Stimulated activated CD8-positive, alpha-beta memory T cell treated with anti-CD3 and anti-CD28 coated beads, Interleukin-12 subunit alpha, Interleukin-12 subunit beta, amount 100 ng/mL, for 24 hours (primary cell): ENCODE measurements around the gene HTR6.
"Not testable (repeated sequence)": the region's sequence is repeated elsewhere in the genome, so short reads cannot be mapped to it uniquely, and the experiment has no call there.

Source experiments
- DNase-seq: peaks from one replicate; pipeline ENCODE4 v3.0.0-alpha.2; 2020; ENCODE audit errors: extremely low read depth

The HTR6 gene

DNA sequence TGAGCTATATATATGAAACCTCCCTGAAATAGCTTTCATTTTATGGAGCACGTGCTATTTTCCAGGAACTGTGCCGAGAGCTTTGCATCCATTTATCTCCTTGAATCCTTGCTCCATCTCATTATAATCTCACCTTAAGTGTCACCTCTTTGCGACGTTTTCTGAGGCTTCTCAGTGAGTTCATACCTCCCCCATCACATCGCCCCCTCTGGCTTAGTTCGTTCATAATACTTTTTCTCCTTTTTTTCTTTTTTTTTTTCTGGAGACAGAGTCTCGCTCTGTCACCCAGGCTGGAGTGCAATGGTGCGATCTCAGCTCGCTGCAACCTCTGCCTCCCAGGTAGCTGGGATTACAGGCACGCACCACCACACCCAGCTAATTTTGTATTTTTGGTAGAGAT, 25.4 kb upstream of the HTR6 start:
- not testable (repeated sequence) for DNase-seq

DNA sequence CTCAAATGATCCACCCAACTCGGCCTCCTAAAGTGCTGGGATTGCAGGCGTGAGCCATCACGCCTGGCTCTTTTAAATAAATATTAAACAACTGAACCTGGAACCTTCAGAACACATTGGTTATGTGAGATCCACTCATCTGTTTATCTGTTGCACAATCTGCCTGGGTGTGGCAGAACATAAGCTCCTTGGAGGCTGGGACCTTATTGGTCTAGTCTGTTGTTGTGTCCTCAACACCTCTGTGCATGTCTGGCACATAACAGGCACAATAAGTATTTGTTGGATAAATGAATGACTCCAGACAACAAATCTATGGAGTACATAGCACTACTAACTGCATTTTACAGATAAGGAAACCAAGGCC, 24.7 kb upstream of the HTR6 start:
- no peak for DNase-seq

GRCh38 chr1:19640363-19641316, 24.0 kb upstream of the HTR6 start:
- DNase-seq, result no peak

GRCh38 chr1:19643121-19643520, 21.6 kb upstream of the HTR6 start:
- no peak for DNase-seq

GRCh38 chr1:19643602-19644394, 20.9 kb upstream of the HTR6 start, which contains the start of gene NBL1:
Gene NBL1 (plus strand): TSS chr1:19644311. CDS start chr1:19655031, 10,720 bp downstream.
- peak; percentile 28 for DNase-seq

DNA sequence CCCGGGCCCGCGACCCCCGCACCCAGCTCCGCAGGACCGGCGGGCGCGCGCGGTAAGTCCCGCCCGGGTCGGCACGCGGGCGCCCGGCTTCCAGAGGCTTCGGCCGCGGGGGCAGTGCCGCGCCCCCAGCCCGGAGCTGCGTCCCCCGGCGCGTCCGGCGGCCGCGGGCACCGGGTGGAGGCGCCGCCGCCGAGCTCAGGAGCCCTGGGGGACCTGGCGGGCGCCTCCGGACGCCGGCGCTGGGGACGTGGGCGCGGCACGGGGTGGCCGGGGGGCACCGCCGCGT, 20.3 kb upstream of the HTR6 start:
- no peak for DNase-seq

DNA sequence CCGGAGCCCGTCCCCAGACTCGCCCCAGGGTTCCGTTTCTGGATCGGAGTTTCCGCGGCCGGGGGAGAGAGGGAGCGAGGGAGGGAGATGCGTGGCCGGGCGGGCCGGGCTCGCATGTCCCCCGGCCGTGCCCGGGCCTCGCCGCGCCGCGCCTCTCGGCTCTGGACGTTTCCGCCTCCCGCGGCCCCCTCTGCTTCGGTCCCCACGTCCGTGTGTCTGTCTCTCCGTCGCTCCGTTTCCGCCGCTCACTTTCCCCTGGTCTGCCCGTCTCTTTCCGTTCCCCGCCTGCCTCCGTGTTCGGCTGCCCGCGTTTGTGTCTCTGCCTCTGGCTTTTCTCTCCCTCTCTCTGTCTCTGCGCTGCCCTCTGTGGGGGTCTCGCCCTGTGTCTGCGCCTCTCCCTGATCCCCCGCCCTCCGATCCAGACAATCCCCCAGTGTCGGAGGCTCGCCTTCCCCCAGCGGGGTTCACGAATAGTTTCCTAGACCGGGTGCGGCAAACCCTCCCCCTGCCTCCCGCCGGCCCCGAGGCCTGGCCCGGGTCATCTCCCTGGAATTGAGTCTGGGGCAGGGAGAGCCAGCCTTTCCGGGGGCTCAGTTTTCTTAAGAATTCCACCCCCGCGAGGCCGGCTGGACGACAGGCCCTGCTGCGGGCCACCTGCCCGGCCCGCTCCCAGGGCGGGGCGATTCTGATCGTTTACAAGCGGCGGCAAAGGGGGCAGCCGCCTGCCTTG, 19.8 kb upstream of the HTR6 start:
- no peak for DNase-seq

GRCh38 chr1:19645411-19646251, 19.0 kb upstream of the HTR6 start:
- no peak for DNase-seq

- DNase-seq, result no peak
Observed at GRCh38 chr1:19646377-19647319, 18.0 kb upstream of the HTR6 start.

DNA sequence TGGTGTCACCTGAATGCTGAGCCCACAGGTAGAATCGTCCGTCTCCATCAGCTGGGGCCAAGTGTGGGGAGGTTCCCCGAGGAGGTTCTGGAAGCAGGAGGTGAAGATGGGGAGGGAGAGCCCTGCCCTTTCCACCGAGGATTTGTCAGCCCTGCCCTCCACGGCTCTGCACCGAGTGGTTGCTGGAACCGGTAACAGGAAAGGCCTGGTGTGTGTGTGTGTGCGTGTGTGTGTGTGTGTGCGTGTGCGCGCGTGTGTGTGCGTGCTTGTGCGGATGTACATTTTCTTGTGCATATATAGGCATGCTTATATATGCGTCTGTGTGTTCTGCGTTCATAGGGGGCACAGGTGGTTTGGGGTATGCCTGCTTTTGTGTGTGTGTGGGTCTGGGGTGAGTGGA, 17.0 kb upstream of the HTR6 start:
- no peak for DNase-seq

DNA sequence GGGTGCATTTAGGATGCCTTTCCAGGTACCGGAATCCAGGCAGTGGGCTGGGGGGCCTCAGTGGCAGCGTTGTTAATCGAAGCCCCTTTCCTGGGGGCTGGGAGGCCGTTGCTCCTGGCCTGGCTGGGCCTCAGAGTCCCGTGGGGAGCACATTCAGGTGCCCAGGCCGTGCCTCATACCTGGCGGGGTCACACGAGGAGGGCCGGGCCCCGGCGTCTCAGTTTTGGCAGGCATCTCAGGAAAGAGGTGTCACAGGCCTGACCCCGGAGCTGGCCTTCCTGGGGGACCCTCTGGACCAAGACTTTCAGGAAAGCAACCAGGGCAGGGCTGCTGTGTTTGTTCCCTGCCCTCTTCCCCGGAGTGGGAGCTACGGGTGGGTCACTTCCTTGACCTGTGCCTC, 16.4 kb upstream of the HTR6 start:
- DNase-seq, result no peak

DNA sequence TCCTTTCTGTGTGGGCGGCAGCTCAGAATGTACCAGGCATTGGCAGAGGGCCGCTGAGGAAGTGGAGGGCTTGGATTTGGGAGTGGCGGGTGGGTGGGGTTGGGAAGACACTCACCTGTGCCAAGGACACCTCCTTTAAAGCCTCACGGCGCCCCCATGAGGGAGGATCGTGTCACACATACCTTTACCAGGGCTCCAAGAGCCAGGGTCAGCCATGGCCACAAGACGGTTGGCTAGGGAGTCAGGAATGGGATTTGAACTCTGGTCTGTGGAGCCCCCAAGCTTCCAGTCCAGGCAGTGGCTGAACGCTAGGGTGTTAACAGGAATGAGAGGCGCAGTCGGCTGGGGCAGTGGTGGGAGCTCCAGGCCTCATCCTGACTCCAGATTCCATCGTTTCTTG, 16.0 kb upstream of the HTR6 start:
- DNase-seq, result no peak

DNA sequence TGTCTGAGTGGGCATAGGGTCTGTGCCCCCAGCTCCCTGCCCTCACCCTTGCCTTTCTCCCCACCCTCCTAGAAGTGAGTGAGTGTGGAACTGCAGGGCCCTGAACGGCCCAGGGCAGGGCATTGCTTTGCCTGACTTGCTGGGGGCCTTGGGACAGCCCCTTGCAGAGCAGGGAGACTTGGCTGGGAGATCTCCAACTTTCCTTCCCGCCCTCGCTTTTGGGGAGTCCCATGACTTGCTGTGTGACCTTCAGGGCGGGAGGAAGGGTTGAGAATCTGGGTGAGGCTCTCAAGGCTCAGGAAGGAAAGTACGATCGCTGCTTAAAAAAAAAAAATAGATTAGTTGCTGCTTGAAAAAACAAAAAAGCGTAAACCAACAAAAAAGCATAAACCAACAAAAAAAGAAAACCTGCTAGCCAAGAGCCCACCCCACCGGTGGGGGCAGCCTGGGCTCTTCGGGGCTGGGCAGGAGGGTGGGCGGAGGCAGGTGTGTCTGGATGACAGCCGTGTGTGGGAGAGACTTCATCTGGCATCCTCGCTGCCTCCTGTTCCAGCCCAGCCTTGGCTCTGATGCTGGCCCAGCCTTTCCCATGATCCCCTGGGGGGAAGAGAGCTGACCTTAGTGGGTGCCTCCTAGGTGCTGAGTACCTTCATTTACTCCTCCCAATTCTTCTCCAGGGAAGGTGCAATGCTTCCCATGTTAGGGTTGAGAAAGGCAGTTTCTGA, 14.1 kb upstream of the HTR6 start:
- DNase-seq, result no peak

GRCh38 chr1:19651141-19651737, 13.4 kb upstream of the HTR6 start:
- DNase-seq, result no peak

DNA sequence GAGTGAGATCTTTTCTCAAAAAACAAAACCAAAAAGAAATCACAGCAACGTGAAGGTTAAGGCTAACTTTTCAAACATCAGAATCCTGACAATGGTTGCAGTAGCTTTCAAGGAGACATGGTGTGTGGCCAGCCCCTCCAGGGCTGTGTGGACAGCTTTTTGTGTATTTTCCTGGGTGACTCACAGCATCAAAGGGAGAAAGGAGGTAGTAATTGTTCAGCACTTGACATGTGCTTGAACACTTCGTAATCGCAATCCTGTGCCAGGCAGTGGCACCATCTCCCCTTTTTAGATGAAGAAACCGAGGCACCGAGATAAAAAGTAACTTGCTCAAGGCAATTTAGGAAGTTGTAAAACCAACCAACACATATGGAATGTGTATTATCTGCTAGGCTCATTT, 10.3 kb upstream of the HTR6 start:
- no peak for DNase-seq

- no peak for DNase-seq
Observed at GRCh38 chr1:19654886-19655717, 9.6 kb upstream of the HTR6 start.

DNA sequence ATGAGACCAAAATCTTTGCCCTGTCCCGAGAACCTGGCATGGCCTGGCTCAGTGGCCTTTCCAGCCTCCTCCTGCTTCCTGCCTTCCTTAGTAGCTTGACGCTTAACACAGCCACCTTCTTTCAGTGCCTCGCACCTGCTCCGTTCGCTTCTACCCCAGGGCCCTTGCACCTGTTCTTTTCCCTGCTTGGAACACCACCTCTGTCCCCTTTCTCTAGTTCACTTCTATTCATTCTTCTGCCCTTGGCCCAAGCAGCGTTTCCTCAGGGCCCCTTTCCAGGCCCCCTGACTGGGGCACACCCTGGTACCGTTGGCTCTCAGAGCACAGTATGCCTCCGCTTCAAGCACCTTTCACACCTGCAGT, 9.0 kb upstream of the HTR6 start:
- DNase-seq, result no peak

- DNase-seq, result no peak
Observed at GRCh38 chr1:19656134-19656779, 8.4 kb upstream of the HTR6 start.
